ENCODE measurements around the gene RBM18. TPM values are rescaled to one million over a fixed set of nuclear protein-coding genes. Genes with fewer than 3 reads are reported as not detected.
A peak's percentile ranks its signal among the peaks of the same experiment; 100 is the strongest.

RBM18 gene
- total and polyA plus RNA-seq, 2 donors (not counting 1 experiment from before 2014, with no cell fraction given), result 11.2 to 25.1 TPM

GRCh38 chr9:122262073-122262472 lies 2.6 kb downstream of the RBM18 start:
- Histone ChIP-seq H3K9me3 (ENCODE audit: control insufficient read depth, insufficient read depth, low read depth, low read length) (no peaks in the 10 kb centered on the region), H3K4me2 (ENCODE audit: extremely low read depth, insufficient read depth, low read length) (no peak overlapping the region), H4K20me1 (ENCODE audit: control insufficient read depth, extremely low read depth, insufficient read depth, low read length) (no peaks in the 10 kb centered on the region), H3K9ac (ENCODE audit: insufficient read depth, low read length) (no peak overlapping the region), H3K79me2 (ENCODE audit: control insufficient read depth, insufficient read depth, low read length) (peaks cover 34% of the 10 kb centered on the region), H3K36me3 (ENCODE audit: control insufficient read depth, insufficient read depth, low read length) (peaks cover 2% of the 10 kb centered on the region), H3K4me3 (replicated peaks in 1 of 4; ENCODE audit: control extremely low read depth in 1 of 4, insufficient read depth in 1 of 4, low read depth in 3 of 4, low read length in 4 of 4) (no peak overlapping the region), H3K27me3 (ENCODE audit: control insufficient read depth, insufficient read depth, low read length) (no peaks in the 10 kb centered on the region), H2AFZ (ENCODE audit: low read length) (no peak overlapping the region), H3K4me1 (ENCODE audit: control insufficient read depth, extremely low read depth, insufficient read depth, low read length) (peaks cover 8% of the 10 kb centered on the region), H3K27ac (ENCODE audit: insufficient read depth, low read length) (no peak overlapping the region)
- no peak for DNase-seq (ENCODE audit: low read depth in 2 of 2)
- TF ChIP-seq CTCF (conservative IDR thresholded peaks at IDR 0.05 in 1 of 2, IDR thresholded peaks at IDR 0.05 in 1 of 2; ENCODE audit: low read depth in 1 of 2, low read length in 2 of 2) (no peak), EZH2 (IDR thresholded peaks at IDR 0.05; ENCODE audit: low read length, missing control alignments) (no peak)

- Histone ChIP-seq H3K4me3 (replicated peaks in 1 of 4; ENCODE audit: control extremely low read depth in 1 of 4, insufficient read depth in 1 of 4, low read depth in 3 of 4, low read length in 4 of 4) (no peak overlapping the region), H4K20me1 (ENCODE audit: control insufficient read depth, extremely low read depth, insufficient read depth, low read length) (no peaks in the 10 kb centered on the region), H3K27ac (ENCODE audit: insufficient read depth, low read length) (no peak overlapping the region), H3K9me3 (ENCODE audit: control insufficient read depth, insufficient read depth, low read depth, low read length) (no peaks in the 10 kb centered on the region), H3K27me3 (ENCODE audit: control insufficient read depth, insufficient read depth, low read length) (no peaks in the 10 kb centered on the region), H3K4me1 (ENCODE audit: control insufficient read depth, extremely low read depth, insufficient read depth, low read length) (peaks cover 8% of the 10 kb centered on the region), H3K9ac (ENCODE audit: insufficient read depth, low read length) (no peak overlapping the region), H3K79me2 (ENCODE audit: control insufficient read depth, insufficient read depth, low read length) (peaks cover 34% of the 10 kb centered on the region), H3K4me2 (ENCODE audit: extremely low read depth, insufficient read depth, low read length) (no peak overlapping the region), H2AFZ (ENCODE audit: low read length) (no peak overlapping the region), H3K36me3 (ENCODE audit: control insufficient read depth, insufficient read depth, low read length) (peaks cover 2% of the 10 kb centered on the region)
- no peak for TF ChIP-seq EZH2 (IDR thresholded peaks at IDR 0.05; ENCODE audit: low read length, missing control alignments)
- TF ChIP-seq CTCF (conservative IDR thresholded peaks at IDR 0.05 in 1 of 2, IDR thresholded peaks at IDR 0.05 in 1 of 2; ENCODE audit: low read depth in 1 of 2, low read length in 2 of 2), result no peak
- peak; percentile 42 to 71 for DNase-seq (ENCODE audit: low read depth in 2 of 2)
Measured at GRCh38 chr9:122261469-122261881, 3.2 kb downstream of the RBM18 start.

- H3K4me2 ChIP-seq (ENCODE audit: extremely low read depth, insufficient read depth, low read length), result no peak overlapping the region
- H3K9me3 ChIP-seq (ENCODE audit: control insufficient read depth, insufficient read depth, low read depth, low read length), result no peaks in the 10 kb centered on the region
- H3K27me3 ChIP-seq (ENCODE audit: control insufficient read depth, insufficient read depth, low read length), result no peaks in the 10 kb centered on the region
- H3K27ac ChIP-seq (ENCODE audit: insufficient read depth, low read length), result no peak overlapping the region
- no peak overlapping the region for H2AFZ ChIP-seq (ENCODE audit: low read length)
- peaks cover 2% of the 10 kb centered on the region for H3K36me3 ChIP-seq (ENCODE audit: control insufficient read depth, insufficient read depth, low read length)
- H3K9ac ChIP-seq (ENCODE audit: insufficient read depth, low read length), result no peak overlapping the region
- H4K20me1 ChIP-seq (ENCODE audit: control insufficient read depth, extremely low read depth, insufficient read depth, low read length), result no peaks in the 10 kb centered on the region
- no peak overlapping the region for H3K4me3 ChIP-seq (replicated peaks in 1 of 4; ENCODE audit: control extremely low read depth in 1 of 4, insufficient read depth in 1 of 4, low read depth in 3 of 4, low read length in 4 of 4)
- DNase-seq (ENCODE audit: low read depth in 2 of 2), result no peak
- TF ChIP-seq EZH2 (IDR thresholded peaks at IDR 0.05; ENCODE audit: low read length, missing control alignments), result no peak
- no peak for TF ChIP-seq CTCF (conservative IDR thresholded peaks at IDR 0.05 in 1 of 2, IDR thresholded peaks at IDR 0.05 in 1 of 2; ENCODE audit: low read depth in 1 of 2, low read length in 2 of 2)
- H3K4me1 ChIP-seq (ENCODE audit: control insufficient read depth, extremely low read depth, insufficient read depth, low read length), result peaks cover 8% of the 10 kb centered on the region
- H3K79me2 ChIP-seq (ENCODE audit: control insufficient read depth, insufficient read depth, low read length), result peaks cover 17% of the 10 kb centered on the region
Measured at GRCh38 chr9:122258886-122259415, 5.7 kb downstream of the RBM18 start.
